GM12878 (cell line): ENCODE data around the gene SLC6A2. TPM values are rescaled to one million over a fixed set of nuclear protein-coding genes. Genes with fewer than 3 reads are reported as not detected.

Experiments used
- ATAC-seq: fragments of 200-7000 bp; cut with Tn5 transposase; 3 replicates; pipeline ENCODE4 v1.9.1; 2020; ENCODE audit warnings: mild to moderate bottlenecking, moderate library complexity
- BruUV-seq: library from RNA; stranded (reverse); fragments of 400-500 nt; replicated peaks from 2 replicates; lab custom pipeline; 2021; lab: Mats Ljungman, UMichigan
- CTCF ChIA-PET: fragments of 300-600 bp; sonication (Branson Sonifier 250); formaldehyde crosslinking; extraction: SDS; loops from one replicate; lab custom pipeline; 2021; ENCODE audit warnings: inconsistent platforms; lab: Yijun Ruan, JAX
- POLR2A ChIA-PET: fragments of 350-600 bp; formaldehyde crosslinking; extraction: SDS; loops from one replicate; lab custom pipeline; 2021; ENCODE audit warnings: inconsistent platforms; lab: Charles Lee
- RAD21 ChIA-PET: fragments of 300-600 bp; sonication (Branson Sonifier 250); formaldehyde crosslinking; loops from one replicate; lab custom pipeline; 2023; ENCODE audit warnings: antibody characterized with exemption; ENCODE audit not compliant: unreplicated experiment; lab: Charles Lee
- SMC1A ChIA-PET: fragments of 300-600 bp; sonication (Branson Sonifier 250); formaldehyde crosslinking; loops from one replicate; lab custom pipeline; 2023; ENCODE audit not compliant: unreplicated experiment, uncharacterized antibody; lab: Charles Lee
- DNase-seq: peaks from one replicate; pipeline ENCODE4 v3.0.0-alpha.2; 2011; ENCODE audit warnings: low read depth, low spot score
- FAIRE-seq: peaks from 3 replicates; lab custom pipeline; 2011; peaks lifted over from hg19 to GRCh38; lab: Jason Lieb, UNC
- H2AFZ ChIP-seq: 2 replicates; pipeline ENCODE4 v1.6.0; 2011; ENCODE audit warnings: low read depth, low read length, control low read depth; ENCODE audit not compliant: control insufficient read depth
- H3K27ac ChIP-seq: 2 replicates; pipeline ENCODE4 v1.5.1; 2011; ENCODE audit warnings: control low read depth; ENCODE audit not compliant: control insufficient read depth, insufficient read depth
- H3K27me3 ChIP-seq, 2 experiments: replicated peaks in 1 of 2; 2 replicates each; pipeline versions ENCODE4 v1.6.0 to v1.6.1; 2011; ENCODE audit warnings: low read length in 1 of 2; ENCODE audit not compliant: control insufficient read depth in 2 of 2, insufficient read depth in 2 of 2
- H3K36me3 ChIP-seq, 2 experiments: 2 replicates each; pipeline ENCODE4 v1.5.1; 2011; ENCODE audit warnings: low read length in 1 of 2; ENCODE audit not compliant: control insufficient read depth in 2 of 2, insufficient read depth in 2 of 2
- H3K4me1 ChIP-seq: 2 replicates; pipeline ENCODE4 v1.6.1; 2011; ENCODE audit warnings: mild to moderate bottlenecking, low read length, moderate library complexity, mixed read lengths; ENCODE audit not compliant: control insufficient read depth, insufficient read depth
- H3K4me2 ChIP-seq: 2 replicates; pipeline ENCODE4 v1.6.0; 2011; ENCODE audit warnings: control low read depth; ENCODE audit not compliant: control insufficient read depth, insufficient read depth
- H3K4me3 ChIP-seq: fragments of 200-600 bp; sonication (generic); 2 replicates; pipeline ENCODE4 v1.5.1; 2016
- H3K79me2 ChIP-seq: 2 replicates; pipeline ENCODE4 v1.6.0; 2011; ENCODE audit warnings: low read length; ENCODE audit not compliant: control insufficient read depth, insufficient read depth
- H3K9ac ChIP-seq: 2 replicates; pipeline ENCODE4 v1.8.0; 2011; ENCODE audit warnings: low read length, control low read depth, mixed read lengths; ENCODE audit not compliant: control insufficient read depth, insufficient read depth
- H3K9me3 ChIP-seq: replicated peaks from 3 replicates; pipeline ENCODE4 v1.5.1; 2011; ENCODE audit warnings: mild to moderate bottlenecking, low read length; ENCODE audit not compliant: control insufficient read depth, insufficient read depth
- H4K20me1 ChIP-seq: 2 replicates; pipeline ENCODE4 v1.6.0; 2011; ENCODE audit not compliant: control insufficient read depth, insufficient read depth
- FOXK2 ChIP-seq: fragments of 450-650 bp; IDR thresholded peaks from 2 replicates; pipeline ENCODE4 v1.6.1; 2017; ENCODE audit warnings: mild to moderate bottlenecking, moderate library complexity
- HDAC2 ChIP-seq: fragments of 200-600 bp; sonication (generic); IDR thresholded peaks from 2 replicates; pipeline ENCODE4 v1.6.1; 2017
- HDAC6 ChIP-seq: fragments of 200-600 bp; sonication (generic); IDR thresholded peaks from one replicate; pipeline ENCODE4 v1.8.0; 2017; ENCODE audit warnings: antibody characterized with exemption; ENCODE audit not compliant: unreplicated experiment
- KDM1A ChIP-seq: fragments of 200-600 bp; sonication (generic); IDR thresholded peaks from 2 replicates; pipeline ENCODE4 v1.6.1; 2016; ENCODE audit warnings: borderline replicate concordance
- KLF5 ChIP-seq: fragments of 450-650 bp; IDR thresholded peaks from 2 replicates; pipeline ENCODE4 v1.6.1; 2014; ENCODE audit warnings: mild to moderate bottlenecking; ENCODE audit not compliant: partially characterized antibody
- NFYB ChIP-seq: IDR thresholded peaks from 2 replicates; pipeline ENCODE4 v1.6.1; 2011; ENCODE audit warnings: low read depth, mild to moderate bottlenecking, low read length, improper control_type of control experiment, moderate library complexity; ENCODE audit not compliant: insufficient read depth
- POLR2A ChIP-seq: IDR thresholded peaks from 2 replicates; pipeline ENCODE4 v1.6.1; 2011; ENCODE audit warnings: low read depth, mild to moderate bottlenecking, low read length
- POLR2AphosphoS5 ChIP-seq: IDR thresholded peaks from 2 replicates; pipeline ENCODE4 v1.6.1; 2011; ENCODE audit warnings: mild to moderate bottlenecking, low read length, inconsistent platforms
- RELA ChIP-seq: fragments of 450-650 bp; IDR thresholded peaks from 2 replicates; pipeline ENCODE4 v1.8.0; 2014; ENCODE audit warnings: borderline replicate concordance; ENCODE audit not compliant: partially characterized antibody
- SUZ12 ChIP-seq: fragments of 200-600 bp; sonication (generic); IDR thresholded peaks from one replicate; pipeline ENCODE4 v1.6.1; 2018; ENCODE audit warnings: antibody characterized with exemption, mild to moderate bottlenecking; ENCODE audit not compliant: unreplicated experiment
- TBL1XR1 ChIP-seq: IDR thresholded peaks from 2 replicates; pipeline ENCODE4 v1.6.1; 2012; ENCODE audit warnings: low read depth, low read length, improper control_type of control experiment
- in situ Hi-C: fragments of 300-500 bp; cut with MboI; formaldehyde crosslinking; loops from 9 replicates; pipeline ENCODE4 v1.14.3; 2018; ENCODE audit warnings: mixed read lengths
- intact Hi-C: fragments of 100-400 bp; cut with micrococcal nuclease; formaldehyde crosslinking; loops from one replicate; pipeline ENCODE4 v1.14.2; 2022; ENCODE audit not compliant: unreplicated experiment
- polyA plus RNA-seq, 11 experiments: library from polyadenylated mRNA; depleted of rRNA in 4 of 11; unstranded in 6 of 11; stranded (reverse) in 5 of 11; fragments of >200 nt; fragmentation: Nextera tagmentation in 4 of 11; fragmentation: Illumina TruSeq in 1 of 11; extraction: Ambion mirVana in 4 of 11; extraction: Trizol in 1 of 11; gene quantifications; 1 replicate in 1 of 11; 2 replicates in 10 of 11; pipeline versions ENCODE4 v1.2.1 to v1.2.3, GENCODE V29; 2011 to 2016; ENCODE audit warnings: inconsistent platforms in 2 of 11, missing spikeins in 2 of 11, low read depth in 1 of 11
- total RNA-seq, 4 experiments: library from RNA; depleted of rRNA in 3 of 4; stranded (reverse); fragments of >200 nt in 3 of 4; fragmentation: Illumina TruSeq in 1 of 4; extraction: Trizol in 1 of 4; gene quantifications; 2 replicates each; pipeline versions ENCODE4 v1.2.1 to v1.2.3, GENCODE V29; 2013 to 2021
- TF ChIP-seq, protein P1 (sequence below): IDR thresholded peaks from 2 replicates; pipeline ENCODE4 v1.6.1; 2011; ENCODE audit warnings: borderline replicate concordance, low read depth, mild to moderate bottlenecking, moderate library complexity, mixed read lengths, low read length; ENCODE audit not compliant: insufficient read depth; ENCODE audit errors: extremely low read length
- TF ChIP-seq, protein P2 (sequence below): fragments of 450-650 bp; IDR thresholded peaks from 2 replicates; pipeline ENCODE4 v1.6.1; 2016; ENCODE audit warnings: mild to moderate bottlenecking, moderate library complexity, borderline replicate concordance
- TF ChIP-seq, protein P3 (sequence below): fragments of 450-650 bp; IDR thresholded peaks from 2 replicates; pipeline ENCODE4 v1.6.1; 2017; ENCODE audit warnings: borderline replicate concordance
- TF ChIP-seq, protein P4 (sequence below): fragments of 450-650 bp; IDR thresholded peaks from 2 replicates; pipeline ENCODE4 v1.6.1; 2016; ENCODE audit warnings: mild to moderate bottlenecking

Gene SLC6A2
- total and polyA plus RNA-seq, 10 of the 15 experiments (the other 5 are each of a cell fraction or from before 2014, with no cell fraction given), result not detected

DNA sequence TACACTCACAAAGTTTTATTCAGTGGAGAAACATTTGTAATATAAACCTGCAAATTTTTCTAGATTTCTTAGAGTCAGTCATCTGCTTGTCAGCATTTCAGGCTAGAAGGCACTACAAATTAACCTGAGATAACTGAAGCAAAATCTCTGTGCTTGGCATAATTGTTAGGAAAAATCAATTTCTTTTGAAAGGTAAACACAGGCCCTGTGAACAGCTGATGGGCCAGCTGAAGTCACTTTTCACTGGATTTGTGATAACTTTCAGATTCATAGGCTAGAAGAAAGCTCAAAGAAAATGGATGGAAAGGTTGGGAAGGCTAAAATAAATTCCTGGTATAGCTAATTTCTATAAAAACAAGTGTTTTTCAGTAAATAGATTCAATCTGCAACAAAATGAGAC, 34.0 kb upstream of the SLC6A2 start:
- Histone ChIP-seq H4K20me1 (no peaks in the 10 kb centered on the region), H3K4me2 (no peak overlapping the region), H2AFZ (no peak overlapping the region), H3K9me3 (no peaks in the 10 kb centered on the region), H3K27ac (no peak overlapping the region), H3K27me3 (no peaks in the 10 kb centered on the region)
- ATAC-seq (no peak), DNase-seq (no peak)
- intact Hi-C loops, result no loop called here
- CTCF ChIA-PET, result no interaction called here
- no peak for TF ChIP-seq FOXK2
- TF ChIP-seq, protein P1, sequence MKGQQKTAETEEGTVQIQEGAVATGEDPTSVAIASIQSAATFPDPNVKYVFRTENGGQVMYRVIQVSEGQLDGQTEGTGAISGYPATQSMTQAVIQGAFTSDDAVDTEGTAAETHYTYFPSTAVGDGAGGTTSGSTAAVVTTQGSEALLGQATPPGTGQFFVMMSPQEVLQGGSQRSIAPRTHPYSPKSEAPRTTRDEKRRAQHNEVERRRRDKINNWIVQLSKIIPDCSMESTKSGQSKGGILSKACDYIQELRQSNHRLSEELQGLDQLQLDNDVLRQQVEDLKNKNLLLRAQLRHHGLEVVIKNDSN, result no peak
- TF ChIP-seq POLR2AphosphoS5, result no peak
- TF ChIP-seq NFYB, result no peak
- TF ChIP-seq TBL1XR1, result no peak
- no peak for TF ChIP-seq HDAC6
- no peak for TF ChIP-seq KLF5
- TF ChIP-seq KDM1A, result no peak
- TF ChIP-seq, protein P2, sequence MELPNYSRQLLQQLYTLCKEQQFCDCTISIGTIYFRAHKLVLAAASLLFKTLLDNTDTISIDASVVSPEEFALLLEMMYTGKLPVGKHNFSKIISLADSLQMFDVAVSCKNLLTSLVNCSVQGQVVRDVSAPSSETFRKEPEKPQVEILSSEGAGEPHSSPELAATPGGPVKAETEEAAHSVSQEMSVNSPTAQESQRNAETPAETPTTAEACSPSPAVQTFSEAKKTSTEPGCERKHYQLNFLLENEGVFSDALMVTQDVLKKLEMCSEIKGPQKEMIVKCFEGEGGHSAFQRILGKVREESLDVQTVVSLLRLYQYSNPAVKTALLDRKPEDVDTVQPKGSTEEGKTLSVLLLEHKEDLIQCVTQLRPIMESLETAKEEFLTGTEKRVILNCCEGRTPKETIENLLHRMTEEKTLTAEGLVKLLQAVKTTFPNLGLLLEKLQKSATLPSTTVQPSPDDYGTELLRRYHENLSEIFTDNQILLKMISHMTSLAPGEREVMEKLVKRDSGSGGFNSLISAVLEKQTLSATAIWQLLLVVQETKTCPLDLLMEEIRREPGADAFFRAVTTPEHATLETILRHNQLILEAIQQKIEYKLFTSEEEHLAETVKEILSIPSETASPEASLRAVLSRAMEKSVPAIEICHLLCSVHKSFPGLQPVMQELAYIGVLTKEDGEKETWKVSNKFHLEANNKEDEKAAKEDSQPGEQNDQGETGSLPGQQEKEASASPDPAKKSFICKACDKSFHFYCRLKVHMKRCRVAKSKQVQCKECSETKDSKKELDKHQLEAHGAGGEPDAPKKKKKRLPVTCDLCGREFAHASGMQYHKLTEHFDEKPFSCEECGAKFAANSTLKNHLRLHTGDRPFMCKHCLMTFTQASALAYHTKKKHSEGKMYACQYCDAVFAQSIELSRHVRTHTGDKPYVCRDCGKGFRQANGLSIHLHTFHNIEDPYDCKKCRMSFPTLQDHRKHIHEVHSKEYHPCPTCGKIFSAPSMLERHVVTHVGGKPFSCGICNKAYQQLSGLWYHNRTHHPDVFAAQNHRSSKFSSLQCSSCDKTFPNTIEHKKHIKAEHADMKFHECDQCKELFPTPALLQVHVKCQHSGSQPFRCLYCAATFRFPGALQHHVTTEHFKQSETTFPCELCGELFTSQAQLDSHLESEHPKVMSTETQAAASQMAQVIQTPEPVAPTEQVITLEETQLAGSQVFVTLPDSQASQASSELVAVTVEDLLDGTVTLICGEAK, result no peak
- no peak for TF ChIP-seq POLR2A
- no peak for TF ChIP-seq SUZ12
- TF ChIP-seq HDAC2, result no peak
- TF ChIP-seq, protein P3, sequence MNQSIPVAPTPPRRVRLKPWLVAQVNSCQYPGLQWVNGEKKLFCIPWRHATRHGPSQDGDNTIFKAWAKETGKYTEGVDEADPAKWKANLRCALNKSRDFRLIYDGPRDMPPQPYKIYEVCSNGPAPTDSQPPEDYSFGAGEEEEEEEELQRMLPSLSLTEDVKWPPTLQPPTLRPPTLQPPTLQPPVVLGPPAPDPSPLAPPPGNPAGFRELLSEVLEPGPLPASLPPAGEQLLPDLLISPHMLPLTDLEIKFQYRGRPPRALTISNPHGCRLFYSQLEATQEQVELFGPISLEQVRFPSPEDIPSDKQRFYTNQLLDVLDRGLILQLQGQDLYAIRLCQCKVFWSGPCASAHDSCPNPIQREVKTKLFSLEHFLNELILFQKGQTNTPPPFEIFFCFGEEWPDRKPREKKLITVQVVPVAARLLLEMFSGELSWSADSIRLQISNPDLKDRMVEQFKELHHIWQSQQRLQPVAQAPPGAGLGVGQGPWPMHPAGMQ, result no peak
- TF ChIP-seq, protein P4, sequence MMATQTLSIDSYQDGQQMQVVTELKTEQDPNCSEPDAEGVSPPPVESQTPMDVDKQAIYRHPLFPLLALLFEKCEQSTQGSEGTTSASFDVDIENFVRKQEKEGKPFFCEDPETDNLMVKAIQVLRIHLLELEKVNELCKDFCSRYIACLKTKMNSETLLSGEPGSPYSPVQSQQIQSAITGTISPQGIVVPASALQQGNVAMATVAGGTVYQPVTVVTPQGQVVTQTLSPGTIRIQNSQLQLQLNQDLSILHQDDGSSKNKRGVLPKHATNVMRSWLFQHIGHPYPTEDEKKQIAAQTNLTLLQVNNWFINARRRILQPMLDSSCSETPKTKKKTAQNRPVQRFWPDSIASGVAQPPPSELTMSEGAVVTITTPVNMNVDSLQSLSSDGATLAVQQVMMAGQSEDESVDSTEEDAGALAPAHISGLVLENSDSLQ, result no peak
- no peak for TF ChIP-seq RELA
- TF ChIP-seq, all 136 proteins: peak for 0
- Histone ChIP-seq H3K79me2 (no peaks in the 10 kb centered on the region), H3K36me3 (no peaks in the 10 kb centered on the region), H3K4me3 (no peak overlapping the region), H3K9ac (no peak overlapping the region), H3K4me1 (no peaks in the 10 kb centered on the region)
- POLR2A ChIA-PET, result no interaction called here
- FAIRE-seq, result no peak
- BruUV-seq, result no TSS peak
- RAD21 ChIA-PET, result no interaction called here
- in situ Hi-C loops, result no loop called here
- SMC1A ChIA-PET, result no interaction called here
